H1 (cell line): ENCODE results near the gene SPRED1. TPM values are rescaled to one million over a fixed set of nuclear protein-coding genes. Genes with fewer than 3 reads are reported as not detected.

Experiments used
- CTCF ChIA-PET: fragments of 300-600 bp; sonication (Branson Sonifier 250); formaldehyde crosslinking; loops from one replicate; lab custom pipeline; 2021; ENCODE audit not compliant: partially characterized antibody; lab: Charles Lee
- POLR2A ChIA-PET: fragments of 300-600 bp; sonication (Branson Sonifier 250); formaldehyde crosslinking; loops from one replicate; lab custom pipeline; 2021; ENCODE audit warnings: inconsistent platforms; ENCODE audit not compliant: partially characterized antibody; lab: Charles Lee
- DNase-seq, 2 experiments: peaks; one replicate each; pipeline versions ENCODE4 v3.0.0 to v3.0.0-alpha.2; 2010 to 2022; ENCODE audit warnings: low spot score in 2 of 2, low read depth in 1 of 2, mixed read lengths in 1 of 2
- FAIRE-seq: peaks from 2 replicates; lab custom pipeline; 2011; peaks lifted over from hg19 to GRCh38; lab: Jason Lieb, UNC
- H2AFZ ChIP-seq: 2 replicates; pipeline ENCODE4 v1.8.1; 2012; ENCODE audit warnings: low read length, inconsistent platforms
- H2AK5ac ChIP-seq: 2 replicates; pipeline ENCODE4 v1.6.1; 2013; ENCODE audit warnings: low read depth, low read length
- H2BK120ac ChIP-seq: replicated peaks from 2 replicates; pipeline ENCODE3; 2013; ENCODE audit warnings: low read depth, low read length, inconsistent platforms
- H2BK12ac ChIP-seq: 2 replicates; pipeline ENCODE4 v1.6.1; 2013; ENCODE audit warnings: low read depth, low read length
- H2BK15ac ChIP-seq: 2 replicates; pipeline ENCODE4 v1.6.1; 2013; ENCODE audit warnings: low read length
- H2BK20ac ChIP-seq: 2 replicates; pipeline ENCODE4 v1.6.1; 2013; ENCODE audit warnings: low read length
- H2BK5ac ChIP-seq: 2 replicates; pipeline ENCODE4 v1.6.1; 2013; ENCODE audit warnings: low read depth, low read length
- H3K14ac ChIP-seq: 2 replicates; pipeline ENCODE4 v1.6.1; 2013; ENCODE audit warnings: inconsistent platforms; ENCODE audit not compliant: insufficient read length
- H3K18ac ChIP-seq: 2 replicates; pipeline ENCODE4 v1.6.1; 2013; ENCODE audit warnings: low read length; ENCODE audit errors: extremely low read depth
- H3K23ac ChIP-seq: 2 replicates; pipeline ENCODE4 v1.6.1; 2013; ENCODE audit warnings: inconsistent platforms; ENCODE audit not compliant: insufficient read length
- H3K23me2 ChIP-seq: 2 replicates; pipeline ENCODE4 v1.6.1; 2013; ENCODE audit warnings: low read depth, low read length
- H3K27ac ChIP-seq: 2 replicates; pipeline ENCODE4 v1.6.1; 2011; ENCODE audit warnings: low read depth, low read length, inconsistent platforms
- H3K27me3 ChIP-seq, 4 experiments: replicated peaks in 1 of 4; 1 replicate in 1 of 4; 2 replicates in 3 of 4; pipeline versions ENCODE4 v1.6.1 to v1.8.1; 2011 to 2013; ENCODE audit warnings: low read length in 3 of 4, mild to moderate bottlenecking in 3 of 4, inconsistent platforms in 2 of 4, mixed read lengths in 2 of 4, moderate library complexity in 1 of 4; ENCODE audit not compliant: control insufficient read depth in 3 of 4, insufficient read depth in 3 of 4; ENCODE audit errors: extremely low read depth in 1 of 4
- H3K36me3 ChIP-seq, 4 experiments: 2 replicates each; pipeline versions ENCODE4 v1.6.1 to v1.8.1; 2011 to 2013; ENCODE audit warnings: mild to moderate bottlenecking in 4 of 4, low read length in 3 of 4, moderate library complexity in 2 of 4, control low read depth in 1 of 4, inconsistent platforms in 1 of 4; ENCODE audit not compliant: insufficient read depth in 4 of 4, control insufficient read depth in 2 of 4
- H3K4ac ChIP-seq: replicated peaks from 2 replicates; pipeline ENCODE3; 2013; ENCODE audit warnings: low read length, low read depth, mixed read lengths, inconsistent platforms; ENCODE audit not compliant: insufficient read length
- H3K4me1 ChIP-seq, 4 experiments: replicated peaks in 1 of 4; 1 replicate in 1 of 4; 2 replicates in 3 of 4; pipeline versions ENCODE4 v1.6.1 to v1.8.1; 2011 to 2013; ENCODE audit warnings: low read length in 3 of 4, inconsistent platforms in 2 of 4, mixed read lengths in 1 of 4; ENCODE audit not compliant: insufficient read depth in 4 of 4, control insufficient read depth in 3 of 4
- H3K4me2 ChIP-seq, 2 experiments: 2 replicates each; pipeline versions ENCODE4 v1.6.1 to v1.8.1; 2011 to 2013; ENCODE audit warnings: low read depth in 2 of 2, low read length in 2 of 2, control low read depth in 1 of 2, inconsistent platforms in 1 of 2, mild to moderate bottlenecking in 1 of 2; ENCODE audit not compliant: insufficient read depth in 1 of 2
- H3K4me3 ChIP-seq, 4 experiments: fragments of 200-600, 300-600 bp in 1 of 4; sonication (generic), shearing (Covaris generic), sonication (Bioruptor Twin) in 1 of 4; 2 replicates each; pipeline versions ENCODE4 v1.5.1 to v1.8.1; 2011 to 2016; ENCODE audit warnings: low read length in 4 of 4, low read depth in 3 of 4, control low read depth in 2 of 4, inconsistent platforms in 2 of 4, mild to moderate bottlenecking in 2 of 4, mixed read lengths in 1 of 4, moderate library complexity in 1 of 4; ENCODE audit not compliant: insufficient read depth in 2 of 4; ENCODE audit errors: extremely low read depth in 1 of 4
- H3K56ac ChIP-seq: replicated peaks from 2 replicates; pipeline ENCODE3; 2013; ENCODE audit warnings: low read depth, mild to moderate bottlenecking, mixed read lengths, low read length, inconsistent platforms; ENCODE audit not compliant: insufficient read length
- H3K79me1 ChIP-seq: 2 replicates; pipeline ENCODE4 v1.6.1; 2013; ENCODE audit warnings: low read depth, low read length, control low read depth
- H3K79me2 ChIP-seq, 2 experiments: 2 replicates each; pipeline versions ENCODE4 v1.6.1 to v1.8.1; 2012 to 2013; ENCODE audit warnings: low read length in 2 of 2, mild to moderate bottlenecking in 2 of 2, inconsistent platforms in 1 of 2; ENCODE audit not compliant: insufficient read depth in 2 of 2, control insufficient read depth in 1 of 2
- H3K9ac ChIP-seq, 4 experiments: replicated peaks in 1 of 4; 1 replicate in 1 of 4; 2 replicates in 3 of 4; pipeline versions ENCODE4 v1.6.1 to v1.8.1; 2011 to 2013; ENCODE audit warnings: low read depth in 3 of 4, low read length in 3 of 4, control low read depth in 2 of 4, mild to moderate bottlenecking in 2 of 4, moderate library complexity in 2 of 4, inconsistent platforms in 1 of 4; ENCODE audit errors: extremely low read depth in 1 of 4
- H3K9me3 ChIP-seq, 2 experiments: 2 replicates each; pipeline versions ENCODE4 v1.6.1 to v1.8.1; 2012 to 2013; ENCODE audit warnings: mild to moderate bottlenecking in 2 of 2, moderate library complexity in 2 of 2, control low read depth in 1 of 2, inconsistent platforms in 1 of 2, low read depth in 1 of 2, low read length in 1 of 2, mixed read lengths in 1 of 2; ENCODE audit not compliant: insufficient read depth in 2 of 2
- H4K20me1 ChIP-seq, 2 experiments: replicated peaks in 1 of 2; 2 replicates each; pipeline versions ENCODE3 to v1.8.1; 2011 to 2013; ENCODE audit warnings: inconsistent platforms in 2 of 2, low read length in 2 of 2, mild to moderate bottlenecking in 1 of 2; ENCODE audit not compliant: insufficient read depth in 2 of 2, control insufficient read depth in 1 of 2
- H4K5ac ChIP-seq: 2 replicates; pipeline ENCODE4 v1.6.1; 2013; ENCODE audit warnings: low read length, low read depth, mixed read lengths, inconsistent platforms; ENCODE audit not compliant: insufficient read length
- H4K8ac ChIP-seq: 2 replicates; pipeline ENCODE4 v1.8.0; 2013; ENCODE audit warnings: mild to moderate bottlenecking, moderate library complexity, low read length, inconsistent platforms; ENCODE audit not compliant: insufficient read depth; ENCODE audit errors: extremely low read depth
- H4K91ac ChIP-seq: replicated peaks from 2 replicates; pipeline ENCODE3; 2013; ENCODE audit warnings: low read length, mixed read lengths, inconsistent platforms; ENCODE audit not compliant: insufficient read length
- BRCA1 ChIP-seq: IDR thresholded peaks from 2 replicates; pipeline ENCODE4 v1.6.1; 2012; ENCODE audit warnings: low read depth, low read length, improper control_type of control experiment
- HDAC6 ChIP-seq: IDR thresholded peaks from one replicate; pipeline ENCODE4 v1.7.1; 2012; ENCODE audit warnings: low read depth, mild to moderate bottlenecking, inconsistent platforms, low read length, moderate library complexity
- MAX ChIP-seq: IDR thresholded peaks from 2 replicates; pipeline ENCODE4 v1.6.1; 2012; ENCODE audit warnings: inconsistent platforms
- POLR2A ChIP-seq, 2 experiments: IDR thresholded peaks; 1 replicate in 1 of 2; 2 replicates in 1 of 2; pipeline ENCODE4 v1.6.1; 2011; ENCODE audit warnings: low read depth in 2 of 2, low read length in 2 of 2, mild to moderate bottlenecking in 2 of 2; ENCODE audit errors: control extremely low read depth in 1 of 2
- RAD21 ChIP-seq, 2 experiments: IDR thresholded peaks in 1 of 2; conservative IDR thresholded peaks in 1 of 2; 2 replicates each; pipeline ENCODE4 v1.6.1; 2011; ENCODE audit warnings: low read depth in 2 of 2, low read length in 2 of 2, improper control_type of control experiment in 1 of 2, inconsistent platforms in 1 of 2, mild to moderate bottlenecking in 1 of 2, moderate library complexity in 1 of 2
- WGBS, 2 experiments: shearing (Covaris generic) in 1 of 2; methylation state at CpG; one replicate each; pipeline versions ENCODE4 v1.1.6 to v1.1.7; 2013 to 2015; ENCODE audit warnings: low lambda C conversion rate in 2 of 2, mixed read lengths in 2 of 2, inconsistent platforms in 1 of 2, low coverage in 1 of 2, missing lambda C conversion rate in 1 of 2; ENCODE audit not compliant: insufficient replicate concordance in 2 of 2, insufficient coverage in 1 of 2, insufficient read length in 1 of 2; ENCODE audit errors: extremely low coverage in 1 of 2, missing lambda C conversion rate in 1 of 2; 5-methylcytosine and 5-hydroxymethylcytosine counted together
- polyA plus RNA-seq, 7 experiments: library from polyadenylated mRNA; depleted of rRNA in 3 of 7; stranded (reverse) in 5 of 7; unstranded in 2 of 7; fragments of >200 nt in 5 of 7; fragments of 200-250 nt in 2 of 7; gene quantifications; 1 replicate in 5 of 7; 2 replicates in 1 of 7; 4 replicates in 1 of 7; pipeline versions ENCODE4 v1.2.1 to v1.2.3, GENCODE V29; 2011 to 2013; ENCODE audit warnings: missing spikeins in 2 of 7, mixed read lengths in 2 of 7
- total RNA-seq: library from RNA; stranded (reverse); fragmentation: NEBNext Ultra II Directional; extraction: Animal tissue kit (Norgen Biotek cat#: 25700); gene quantifications from 2 replicates; pipeline ENCODE4 v1.2.1, GENCODE V29; 2021

SPRED1 gene
- total and polyA plus RNA-seq, 2 of the 8 experiments (the other 6 are each of a cell fraction or from before 2014, with no cell fraction given): 5.5 to 30.3 TPM

- H2BK15ac ChIP-seq: no peak overlapping the region
- H3K27ac ChIP-seq: no peak overlapping the region
- no peak overlapping the region for H3K9ac ChIP-seq
- peaks cover 9 to 100% of the 10 kb centered on the region in 2 experiments for H3K79me2 ChIP-seq
- no peak overlapping the region for H4K5ac ChIP-seq
- H2BK120ac ChIP-seq: no peak overlapping the region
- H3K79me1 ChIP-seq: peaks cover 4% of the 10 kb centered on the region; the same call in 1 of the 2 replicates
- no peak overlapping the region for H3K18ac ChIP-seq
- H4K8ac ChIP-seq: no peak overlapping the region
- no peak for TF ChIP-seq RAD21 (IDR thresholded peaks at IDR 0.05 in 1 of 2, conservative IDR thresholded peaks at IDR 0.05 in 1 of 2; ENCODE audit: low read depth in 2 of 2, low read length in 2 of 2)
- TF ChIP-seq POLR2A (IDR thresholded peaks at IDR 0.05; ENCODE audit: control extremely low read depth in 1 of 2, low read depth in 2 of 2, low read length in 2 of 2): no peak
- no peak for TF ChIP-seq BRCA1
- no peak for TF ChIP-seq MAX
- TF ChIP-seq HDAC6: no peak
- H2BK5ac ChIP-seq: no peak overlapping the region
- H3K4me3 ChIP-seq: no peak overlapping the region
- peaks cover 13 to 21% of the 10 kb centered on the region in 2 experiments for H4K20me1 ChIP-seq
- H3K27me3 ChIP-seq: no peaks in the 10 kb centered on the region
- no peak overlapping the region for H3K23ac ChIP-seq
- H3K9me3 ChIP-seq: peaks cover 3 to 7% of the 10 kb centered on the region in 2 experiments; a peak in 2 of 4 replicates
- POLR2A ChIA-PET: interaction anchor here (0.6 to 1.8 kb wide), 4 partner anchors 15 to 197 kb away, joined by 3 to 6 read pairs (median 4); no protein-coding TSS in a partner anchor
- H3K56ac ChIP-seq: no peak overlapping the region
- H3K23me2 ChIP-seq: no peaks in the 10 kb centered on the region
- peaks cover 0 to 7% (median 2%) of the 10 kb centered on the region in 4 experiments; a peak in 2 of 8 replicates for H3K36me3 ChIP-seq
- no peak overlapping the region for H2BK20ac ChIP-seq
- H2BK12ac ChIP-seq: no peak overlapping the region
- no peak overlapping the region for H2AFZ ChIP-seq
- no peak overlapping the region for H2AK5ac ChIP-seq
- no peak overlapping the region for H3K14ac ChIP-seq
- no peak overlapping the region for H3K4ac ChIP-seq
- no peaks in the 10 kb centered on the region for H3K4me1 ChIP-seq
- H3K4me2 ChIP-seq: no peak overlapping the region
- WGBS, 2 experiments: 97% methylated on average over 4 of the region's 4 CpGs; no CpG with 5 or more reads in 1 of the 2 experiments
- CTCF ChIA-PET: interaction anchor here (0.7 kb wide), 1 partner anchor 34 kb away, joined by 3 read pairs; no protein-coding TSS in a partner anchor
- no peak overlapping the region for H4K91ac ChIP-seq
- FAIRE-seq: no peak
- no peak for DNase-seq
These were observed 32.8 kb downstream of the SPRED1 start for GRCh38 chr15:38285456-38285855.
